GM12872 (cell line): ENCODE measurements around the gene DISC1.

Source experiments
- CTCF ChIP-seq: IDR thresholded peaks from 3 replicates; pipeline ENCODE4 v1.5.1; 2011; ENCODE audit warnings: low read depth, mild to moderate bottlenecking, low read length, moderate library complexity; ENCODE audit not compliant: insufficient read depth

Gene DISC1

GRCh38 chr1:231610388-231610787 is 16.2 kb upstream of the DISC1 start:
- no peak for TF ChIP-seq CTCF

GRCh38 chr1:231611111-231611510 is 15.5 kb upstream of the DISC1 start:
- TF ChIP-seq CTCF: no peak

- TF ChIP-seq CTCF: no peak
Measured at GRCh38 chr1:231611851-231612250, 14.7 kb upstream of the DISC1 start.

GRCh38 chr1:231612393-231613089 is 14.0 kb upstream of the DISC1 start:
- TF ChIP-seq CTCF: no peak

- no peak for TF ChIP-seq CTCF
Measured at GRCh38 chr1:231613419-231614349, 12.9 kb upstream of the DISC1 start.

- no peak for TF ChIP-seq CTCF
Measured at GRCh38 chr1:231616667-231617066, 9.9 kb upstream of the DISC1 start.

GRCh38 chr1:231618609-231619256 is 7.9 kb upstream of the DISC1 start:
- no peak for TF ChIP-seq CTCF
